Kidney capillary endothelial cell (primary cell): ENCODE data around the gene CMBL.

Experiments used
- DNase-seq: peaks from one replicate; pipeline ENCODE4 v3.0.0-alpha.2; 2018; ENCODE audit warnings: low spot score

Gene CMBL

GRCh38 chr5:10310066-10310779 is 2.5 kb upstream of the CMBL start:
- DNase-seq, result no peak

DNA sequence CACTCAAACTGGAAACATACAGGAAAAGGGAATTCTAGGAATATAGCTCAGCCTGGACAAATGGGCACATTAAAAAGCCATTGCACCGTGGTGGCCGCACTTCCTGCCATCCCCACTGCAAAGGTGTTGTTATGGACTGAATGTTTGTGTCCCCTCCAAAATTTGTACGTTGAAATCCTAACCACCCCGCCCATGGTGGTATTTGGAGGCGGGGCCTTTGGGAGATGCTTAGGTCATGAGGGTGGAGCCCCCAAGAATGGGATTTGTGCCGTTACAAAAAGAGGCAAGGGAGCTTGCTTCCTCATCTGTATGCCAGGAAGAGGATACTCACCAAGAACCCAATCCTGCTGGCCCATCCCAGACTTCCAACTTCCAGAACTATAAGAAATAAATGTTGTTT is 1.1 kb upstream of the CMBL start:
- DNase-seq, result no peak

DNA sequence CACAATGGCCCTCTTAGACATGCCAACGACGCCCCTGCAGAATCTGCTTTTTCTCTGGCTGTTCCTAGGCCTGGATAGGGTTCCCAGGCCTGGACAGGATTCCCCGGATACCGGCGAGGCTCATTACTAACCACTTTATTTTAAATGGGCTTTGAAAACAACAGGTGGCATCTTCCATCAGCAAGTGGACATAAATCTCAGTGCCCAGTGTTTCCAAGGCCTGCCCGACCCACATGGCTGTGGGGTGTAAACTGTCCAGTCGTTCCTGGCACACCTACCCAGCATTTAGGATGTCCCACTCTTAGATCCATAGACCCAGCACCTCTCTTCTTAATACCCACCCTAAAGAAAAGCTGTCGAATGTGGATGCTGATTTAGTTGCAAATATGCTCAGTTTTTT is 896 bp downstream of the CMBL start:
- no peak for DNase-seq

DNA sequence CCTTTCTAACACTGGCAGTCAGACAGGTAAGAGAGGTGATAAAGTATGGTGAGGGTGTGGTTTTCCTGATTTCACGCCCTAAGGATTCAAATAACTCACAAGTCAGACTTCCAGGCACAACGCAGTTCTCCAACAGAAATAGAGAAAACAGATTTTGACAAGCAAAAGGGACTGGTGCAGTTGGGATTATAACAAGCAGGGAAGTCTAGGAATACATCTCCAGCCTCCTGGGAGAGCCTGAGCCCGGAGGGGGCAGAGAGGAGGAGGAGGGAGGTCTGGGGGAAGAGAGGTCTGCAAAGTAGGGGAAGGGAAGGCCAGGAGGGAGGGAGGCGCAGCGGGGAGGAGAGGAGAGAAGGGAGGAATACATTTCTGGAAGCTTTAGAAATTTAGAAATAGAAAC is 1.6 kb downstream of the CMBL start:
- no peak for DNase-seq

DNA sequence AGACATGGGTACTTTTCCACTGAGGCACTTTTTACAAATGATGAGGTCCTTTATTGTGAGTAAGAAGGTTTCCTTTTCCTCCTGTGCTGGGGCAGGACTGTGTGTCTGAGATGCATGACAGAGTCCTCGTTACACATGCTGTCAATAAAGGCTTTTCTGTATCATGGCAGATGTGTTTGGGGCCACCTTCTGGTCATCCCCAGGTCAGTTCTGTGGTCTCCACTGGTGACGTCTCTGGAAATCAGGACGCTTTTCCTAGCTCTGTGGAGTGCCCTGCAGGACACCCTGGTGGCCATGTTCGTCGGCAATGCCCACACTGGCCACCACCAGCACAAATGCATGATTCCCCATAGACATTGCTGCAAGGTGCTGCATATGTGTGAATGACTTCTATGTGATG is 2.8 kb downstream of the CMBL start:
- no peak for DNase-seq

DNA sequence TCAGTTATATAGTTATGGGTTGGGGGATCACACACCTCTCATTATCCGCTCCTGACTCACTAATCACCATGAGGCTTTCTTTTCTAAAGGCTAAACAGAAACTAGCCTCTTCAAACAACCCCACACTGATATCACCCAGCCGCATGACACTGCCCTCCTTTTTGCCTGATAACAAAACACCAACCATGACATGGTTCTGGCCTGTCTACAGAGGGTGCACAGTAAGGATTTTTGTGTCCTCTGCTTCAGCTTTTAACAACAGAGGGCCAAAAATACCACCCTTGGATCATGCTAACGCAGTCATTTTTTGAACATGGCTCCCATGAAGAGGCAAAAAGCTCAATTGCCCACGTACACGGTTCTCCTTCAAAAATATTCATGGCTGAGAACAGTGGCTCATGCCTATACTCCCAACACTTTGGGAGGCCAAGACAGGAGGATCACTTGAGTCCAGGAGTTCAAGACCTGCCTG is 4.0 kb downstream of the CMBL start:
- DNase-seq, result no peak

- no peak for DNase-seq
These were observed 4.5 kb downstream of the CMBL start for GRCh38 chr5:10303201-10303600.

DNA sequence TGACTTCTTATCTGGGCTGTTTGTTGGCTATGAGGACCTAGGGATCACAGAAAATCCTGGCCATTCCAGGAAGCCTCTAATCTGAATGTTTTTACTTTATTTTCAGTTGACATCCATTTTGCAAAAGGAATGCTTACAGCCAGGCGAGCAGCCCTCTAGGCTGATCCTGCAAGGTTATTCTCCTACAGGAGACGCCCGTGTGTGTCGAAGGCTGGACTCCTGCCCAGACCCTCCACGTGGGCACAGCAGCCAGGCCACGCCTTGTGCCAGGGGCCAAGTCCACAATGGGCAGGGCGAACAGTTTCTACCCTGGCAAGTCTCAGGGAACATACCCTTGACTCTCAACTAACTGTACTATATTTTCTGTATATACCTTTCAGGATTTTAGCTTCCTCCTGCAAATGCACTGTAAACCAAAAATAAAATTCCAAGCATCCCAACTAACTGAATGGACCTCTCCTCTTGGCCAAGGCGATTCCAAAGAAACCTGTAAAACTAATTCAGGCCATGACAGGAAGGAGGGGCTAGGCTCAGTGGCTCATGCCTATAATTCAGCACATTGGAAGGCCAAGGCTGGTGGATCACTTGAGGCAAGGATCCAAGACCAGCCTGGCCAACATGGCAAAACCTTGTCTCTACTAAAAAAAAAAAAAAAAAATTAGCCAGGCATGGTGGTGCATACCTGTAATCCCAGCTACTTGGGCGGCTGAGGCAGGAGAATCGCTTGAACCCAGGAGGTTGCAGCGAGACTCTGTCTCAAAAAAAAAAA is 5.7 kb downstream of the CMBL start:
- no peak for DNase-seq

- DNase-seq, result no peak
These were observed 6.4 kb downstream of the CMBL start for GRCh38 chr5:10301266-10301665.

- no peak for DNase-seq
These were observed 7.5 kb downstream of the CMBL start for GRCh38 chr5:10300246-10300645.

GRCh38 chr5:10297646-10298204 is 10.0 kb downstream of the CMBL start:
- no peak for DNase-seq

GRCh38 chr5:10295619-10296326 is 11.9 kb downstream of the CMBL start:
- DNase-seq, result peak; percentile 32

DNA sequence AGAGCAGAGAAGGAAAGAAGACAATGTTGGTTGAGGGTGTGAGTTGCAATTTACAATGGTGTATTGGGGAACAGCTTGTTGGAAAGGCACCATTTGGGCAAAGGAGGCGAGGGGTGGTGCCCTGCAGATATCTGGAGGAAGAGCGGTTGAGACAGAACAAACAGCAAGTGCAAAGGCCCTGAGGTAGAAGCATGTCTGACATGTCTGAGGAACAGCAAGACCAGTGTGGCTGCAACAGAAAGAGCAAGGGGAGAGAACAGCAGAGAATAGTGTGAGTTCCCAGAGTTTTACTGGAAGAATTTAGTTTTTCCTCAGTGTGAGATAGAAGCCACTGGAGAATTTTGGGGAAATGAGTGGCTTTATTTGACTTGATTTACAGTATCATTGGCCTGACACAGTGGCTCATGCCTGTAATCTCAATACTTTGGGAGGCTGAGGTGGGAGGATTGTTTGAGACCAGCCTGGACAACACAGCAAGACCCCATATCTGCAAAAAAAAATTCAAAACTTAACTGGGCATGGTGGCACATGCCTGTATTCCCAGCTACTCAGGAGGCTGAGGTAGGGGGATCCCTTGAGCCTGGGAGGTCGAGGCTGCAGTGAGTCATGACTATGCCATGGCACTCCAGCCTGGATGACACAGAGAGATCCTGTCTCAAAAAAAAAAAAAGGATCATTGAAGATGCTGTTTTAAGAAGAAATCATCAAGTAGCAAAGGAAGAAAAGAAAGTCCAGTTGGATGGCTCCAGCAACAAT is 13.6 kb downstream of the CMBL start:
- no peak for DNase-seq

DNA sequence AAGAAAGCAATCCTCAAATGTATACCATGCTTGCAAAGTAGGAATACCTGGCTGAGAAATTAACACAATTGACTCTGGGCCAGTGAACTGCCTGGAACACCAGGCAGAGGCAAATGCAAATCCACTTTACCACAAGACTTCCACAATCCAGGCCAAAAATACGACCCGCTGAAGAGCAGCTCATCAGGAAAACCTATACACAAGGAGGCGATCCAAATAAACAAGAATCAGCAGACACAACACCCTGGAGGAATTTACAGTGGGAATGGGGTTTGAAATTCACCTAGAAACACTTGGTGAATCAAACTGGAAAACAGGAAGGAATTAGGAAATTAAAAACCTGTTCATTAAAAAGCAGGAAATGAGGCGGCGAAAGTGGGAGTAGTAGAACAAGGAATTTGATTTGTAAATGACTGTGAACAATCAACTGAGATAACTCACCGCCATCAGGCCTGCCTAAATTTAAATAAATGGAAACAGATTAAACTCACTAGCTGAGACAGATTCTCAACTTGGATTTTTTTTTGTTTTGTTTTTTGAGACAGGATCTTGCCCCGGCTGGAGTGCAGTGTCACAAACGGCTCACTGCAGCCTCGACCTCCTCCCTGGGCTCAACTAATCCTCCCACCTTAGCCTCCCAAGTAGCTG is 15.9 kb downstream of the CMBL start:
- no peak for DNase-seq

GRCh38 chr5:10290438-10290837 is 17.3 kb downstream of the CMBL start:
- no peak for DNase-seq

- no peak for DNase-seq
These were observed 17.7 kb downstream of the CMBL start for GRCh38 chr5:10289991-10290390.

DNA sequence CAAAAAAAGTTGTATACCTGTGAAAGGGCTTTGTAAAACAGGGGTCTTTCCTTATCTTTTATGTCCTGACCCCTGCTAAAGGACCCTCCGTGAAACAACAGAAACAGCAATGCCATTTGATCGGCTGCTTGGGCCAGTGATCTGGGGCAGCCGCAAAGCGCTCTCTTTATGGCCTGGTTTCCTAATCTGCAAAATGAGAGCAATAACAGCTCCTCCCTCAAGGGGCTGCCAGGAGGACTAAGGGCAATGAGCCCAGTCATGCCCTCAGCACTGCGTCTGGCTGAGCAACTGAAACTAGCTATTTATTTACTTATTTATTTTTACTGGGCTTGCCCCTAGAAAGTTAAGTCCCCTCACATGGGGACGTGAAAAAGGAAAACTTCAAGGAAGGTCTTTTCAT is 18.3 kb downstream of the CMBL start:
- DNase-seq, result no peak

DNA sequence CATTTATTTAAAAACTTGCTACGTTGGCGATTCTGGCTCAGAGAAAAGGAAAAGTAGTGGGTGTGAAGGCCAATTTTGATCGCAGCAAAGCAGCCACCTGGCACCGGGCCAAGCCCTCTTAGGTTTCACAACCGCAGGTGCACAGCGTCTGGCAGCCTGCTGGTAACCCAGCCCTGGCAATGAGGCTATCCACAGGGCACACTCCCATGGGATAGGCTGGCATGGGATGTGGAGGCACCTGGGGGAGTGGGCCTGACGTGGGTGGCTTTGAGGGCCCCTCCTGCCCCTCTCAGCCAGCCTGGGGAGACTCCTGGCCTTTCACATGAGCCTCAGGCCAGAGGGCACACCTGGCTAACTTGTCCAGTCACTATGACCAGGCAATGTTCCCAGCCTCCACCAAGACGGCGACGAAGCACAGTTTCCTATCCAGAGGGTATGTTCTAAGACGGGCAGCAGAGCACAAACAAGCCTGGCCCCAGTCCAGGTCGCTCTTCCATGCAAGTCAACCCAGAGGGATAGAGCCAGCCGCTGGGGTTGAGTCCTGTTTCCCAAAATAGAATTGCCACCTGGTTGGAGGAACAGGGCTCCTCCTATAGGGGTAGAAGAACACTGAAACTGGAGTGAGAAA is 19.0 kb downstream of the CMBL start:
- no peak for DNase-seq

GRCh38 chr5:10286862-10287227 is 20.9 kb downstream of the CMBL start:
- DNase-seq, result no peak

DNA sequence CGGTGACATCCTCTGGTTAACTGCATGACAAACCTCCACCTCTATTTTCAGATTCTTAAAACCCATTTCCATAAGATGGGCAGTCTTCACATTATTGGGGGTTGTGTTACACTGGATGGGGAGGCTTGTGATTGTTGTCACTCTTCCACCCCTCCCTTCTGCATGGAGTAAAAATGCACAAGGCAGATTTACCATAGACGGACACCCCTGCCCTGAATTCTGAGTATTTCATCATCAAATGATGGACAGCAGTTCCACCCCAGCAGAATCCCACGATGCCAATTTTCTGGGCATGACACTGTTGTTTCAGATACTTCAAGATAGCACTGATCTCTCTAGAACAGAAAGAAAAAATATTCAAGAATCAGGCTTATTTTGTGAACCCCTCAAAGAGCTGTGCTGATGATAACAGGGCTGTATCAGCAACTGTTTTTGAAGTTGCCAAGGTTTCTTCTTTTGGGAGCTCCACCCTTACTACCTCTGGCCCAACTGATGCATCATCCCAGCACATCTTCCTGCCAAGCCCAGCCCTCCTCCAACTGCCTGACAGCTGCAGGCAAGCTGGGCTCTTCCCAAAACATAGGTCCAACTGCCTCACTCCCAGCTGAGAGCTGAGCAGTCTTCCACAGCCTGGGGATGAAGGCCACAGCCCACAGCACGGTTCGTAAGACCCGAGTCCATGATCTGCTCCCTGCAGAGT is 21.4 kb downstream of the CMBL start:
- DNase-seq, result no peak
